HG03066 (cell line): Measurements from ENCODE around the gene TADA2A.
A peak's percentile ranks its signal among the peaks of the same experiment; 100 is the strongest.

ENCODE experiments used
- ATAC-seq: cut with Tn5 transposase; IDR thresholded peaks from one replicate; pipeline ENCODE4 v1.9.1; 2021; ENCODE audit warnings: low read depth; ENCODE audit not compliant: unreplicated experiment

TADA2A gene, protein sequence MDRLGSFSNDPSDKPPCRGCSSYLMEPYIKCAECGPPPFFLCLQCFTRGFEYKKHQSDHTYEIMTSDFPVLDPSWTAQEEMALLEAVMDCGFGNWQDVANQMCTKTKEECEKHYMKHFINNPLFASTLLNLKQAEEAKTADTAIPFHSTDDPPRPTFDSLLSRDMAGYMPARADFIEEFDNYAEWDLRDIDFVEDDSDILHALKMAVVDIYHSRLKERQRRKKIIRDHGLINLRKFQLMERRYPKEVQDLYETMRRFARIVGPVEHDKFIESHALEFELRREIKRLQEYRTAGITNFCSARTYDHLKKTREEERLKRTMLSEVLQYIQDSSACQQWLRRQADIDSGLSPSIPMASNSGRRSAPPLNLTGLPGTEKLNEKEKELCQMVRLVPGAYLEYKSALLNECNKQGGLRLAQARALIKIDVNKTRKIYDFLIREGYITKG

DNA sequence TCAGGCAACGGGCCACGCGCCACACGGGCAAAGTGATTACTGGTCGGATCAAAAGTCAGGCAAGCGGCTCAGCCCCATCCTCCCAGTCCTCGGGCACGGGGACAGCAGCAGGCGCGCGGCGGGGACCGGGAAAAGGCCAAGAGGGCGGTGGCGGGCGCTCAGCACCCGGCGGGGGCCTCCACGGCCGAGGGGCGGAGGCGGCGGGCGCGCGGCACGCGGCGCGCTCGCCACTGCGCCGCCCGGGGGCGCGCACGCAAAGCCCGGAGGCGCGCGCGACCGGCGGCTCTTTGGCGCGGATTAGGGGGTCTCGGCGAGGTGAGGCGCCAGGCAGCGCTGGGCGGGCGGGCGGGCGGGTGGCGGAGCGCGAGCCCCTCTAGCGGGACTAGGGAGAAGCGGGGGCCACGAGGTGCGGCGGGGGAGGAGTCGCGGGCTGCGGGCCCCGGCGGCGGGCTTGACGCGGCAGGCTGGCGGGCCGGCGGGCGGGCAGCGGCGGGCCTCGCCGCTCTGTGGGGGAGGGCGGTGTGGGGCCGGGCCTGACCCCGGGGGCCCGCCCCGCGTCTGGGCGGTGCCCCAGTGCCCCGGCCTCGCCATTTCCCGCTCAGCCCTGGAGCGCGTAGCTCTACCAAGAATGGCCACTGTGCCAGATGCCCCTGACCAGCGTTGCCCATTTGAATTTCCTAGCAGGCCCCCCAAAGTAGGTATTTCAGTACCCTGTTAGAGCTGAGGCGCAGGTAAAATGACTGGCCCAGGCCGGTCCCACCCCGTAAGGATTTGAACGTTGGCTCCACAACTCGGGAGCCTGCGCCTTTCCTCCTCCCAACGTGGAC is at the start of gene TADA2A, which contains the start of gene ACACA:
TADA2A (plus strand) TSS at position 252 of the 827 bp plus-strand sequence. CDS start 4,480 bp downstream, outside the sequence.
ACACA (minus strand) TSS at position 202 of the 827 bp plus-strand sequence. CDS start 537 bp downstream, outside the sequence.
- peak; percentile 78 for ATAC-seq

DNA sequence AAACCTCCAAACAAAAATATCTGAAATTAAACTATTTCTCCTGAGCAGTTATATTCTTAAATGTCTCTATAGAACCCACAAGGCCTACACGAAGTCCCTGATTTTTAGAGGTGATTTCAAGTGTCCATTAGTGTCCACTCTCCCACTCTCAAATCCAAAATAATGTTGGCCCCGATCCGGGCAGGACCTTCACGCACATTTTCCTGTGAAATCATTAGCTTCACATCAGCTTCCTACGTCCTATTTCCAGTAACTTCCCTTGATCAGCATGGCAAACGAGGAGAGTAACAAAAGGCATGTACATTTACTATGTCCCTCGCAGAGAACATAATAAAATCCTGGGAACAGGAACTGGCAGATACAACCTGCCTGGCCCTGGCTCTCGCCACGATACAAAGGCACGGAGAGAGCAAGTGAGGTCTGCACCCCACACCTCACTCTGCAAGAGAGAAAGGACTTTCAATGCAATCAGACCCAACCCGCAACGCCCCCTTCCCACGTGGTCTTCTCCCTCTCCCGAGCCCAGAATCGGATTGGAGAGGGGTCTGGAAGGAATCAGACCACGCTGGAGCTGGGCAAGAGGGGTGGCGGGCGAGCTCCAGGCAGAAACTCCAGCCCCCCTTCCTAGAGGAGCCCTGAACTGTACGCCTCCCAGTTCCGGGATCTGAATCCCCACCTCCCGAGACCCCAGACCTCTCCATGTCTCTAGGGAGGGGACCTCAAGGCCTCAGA is 48.4 kb upstream of the TADA2A start:
- no peak for ATAC-seq

DNA sequence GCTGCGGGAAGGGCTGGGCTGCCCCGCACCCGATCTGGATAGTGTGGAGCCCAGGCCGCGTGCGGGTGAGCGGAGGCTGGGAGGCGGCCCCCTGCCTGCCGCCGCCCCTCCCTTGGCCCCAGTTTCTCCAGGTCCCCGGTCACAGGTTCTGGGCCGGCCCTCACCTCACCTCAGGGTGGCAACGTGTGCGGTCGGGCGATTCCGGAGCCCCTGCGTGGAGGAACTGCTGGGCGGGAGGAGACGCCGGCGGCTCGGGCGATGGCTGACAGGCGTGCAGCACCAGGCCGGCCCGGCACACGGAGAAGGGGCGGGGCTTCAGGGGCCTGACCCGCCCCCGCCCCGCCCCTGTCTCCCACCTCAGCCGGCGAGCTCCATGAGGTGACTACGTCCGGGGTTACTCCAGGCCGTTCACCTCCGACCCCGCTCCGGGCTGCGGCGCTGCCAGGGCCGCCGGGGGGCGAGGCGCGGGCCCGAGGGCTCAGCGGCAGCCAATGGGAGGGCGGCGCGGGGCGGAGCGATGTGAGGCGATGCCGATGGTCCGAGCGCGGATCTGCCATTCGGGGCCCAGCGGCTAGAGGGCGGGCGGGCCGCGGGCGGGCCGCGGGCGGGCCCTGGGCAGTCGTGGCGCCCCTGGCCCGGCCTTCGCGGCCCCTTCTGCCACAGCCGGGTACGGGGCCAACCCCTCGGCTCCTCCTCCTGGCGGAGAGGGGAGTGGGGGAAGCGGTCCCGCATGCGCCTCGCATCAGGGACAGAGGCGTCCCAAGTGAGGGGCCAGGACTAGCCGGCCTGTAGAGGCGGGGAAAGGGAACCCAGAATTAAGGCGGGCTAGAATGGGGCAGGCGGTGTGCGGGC is 47.6 kb upstream of the TADA2A start:
- ATAC-seq = peak; percentile 79

DNA sequence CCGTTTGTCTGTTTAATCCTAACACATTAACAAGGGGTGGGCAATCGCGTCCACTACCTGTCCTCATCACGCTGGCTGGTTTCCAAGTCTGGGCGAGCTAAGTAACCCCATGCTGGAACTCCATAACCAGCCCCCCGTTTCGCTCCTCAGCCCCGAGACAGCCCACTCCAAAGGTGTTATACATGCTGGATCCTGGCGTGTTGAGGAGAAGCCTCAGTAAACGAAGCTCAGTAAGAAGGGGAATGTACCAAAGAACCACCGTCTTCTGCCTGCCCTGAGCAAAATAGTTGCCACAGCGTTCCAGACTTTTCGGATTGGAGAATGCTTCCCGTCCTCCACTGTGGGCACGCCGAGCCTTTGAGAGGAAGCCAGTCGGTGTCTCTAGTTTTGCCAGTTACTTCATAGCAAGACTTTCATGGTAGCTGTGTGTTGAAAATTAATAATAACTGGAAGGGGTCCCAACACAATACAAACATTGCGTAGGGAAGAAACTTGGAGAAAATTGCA is 47.0 kb upstream of the TADA2A start:
- ATAC-seq = no peak

DNA sequence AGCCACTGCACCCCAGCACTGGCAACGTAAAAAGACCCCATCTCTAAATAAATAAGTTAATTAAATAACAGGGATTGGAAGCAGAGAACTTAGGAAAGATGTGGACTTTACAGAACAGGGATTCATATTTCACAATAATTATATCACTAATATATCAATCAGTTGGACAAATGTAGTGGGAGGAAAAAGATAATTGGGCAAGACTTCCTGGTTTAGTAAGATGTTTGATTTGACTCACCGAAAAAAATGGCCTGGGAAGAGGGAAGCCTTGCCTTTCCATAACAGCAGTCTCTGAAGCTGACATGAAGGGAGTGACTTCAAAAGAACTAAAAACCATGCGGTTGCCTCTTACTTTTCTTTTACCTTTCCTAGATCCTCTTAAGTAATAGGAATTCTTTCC is 46.1 kb upstream of the TADA2A start:
- ATAC-seq = no peak

DNA sequence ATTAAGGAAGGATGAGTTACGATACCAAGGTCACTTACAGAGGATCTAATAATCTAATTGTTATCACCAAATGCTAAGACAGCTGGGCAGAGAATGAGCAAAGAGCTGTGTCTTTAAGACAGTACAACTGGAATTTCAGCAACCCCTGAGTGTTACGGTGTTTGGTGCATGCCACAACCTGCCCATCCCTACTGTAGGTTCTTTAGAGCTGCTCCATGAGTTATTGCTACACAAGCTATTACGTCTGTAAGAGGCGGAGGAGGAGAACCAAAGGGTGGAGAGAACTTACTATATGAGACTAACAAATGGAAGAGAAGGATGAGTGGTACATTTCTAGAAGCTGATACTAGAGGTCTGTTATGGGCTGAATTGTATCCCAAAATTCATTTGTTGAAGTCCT is 45.1 kb upstream of the TADA2A start:
- no peak for ATAC-seq

DNA sequence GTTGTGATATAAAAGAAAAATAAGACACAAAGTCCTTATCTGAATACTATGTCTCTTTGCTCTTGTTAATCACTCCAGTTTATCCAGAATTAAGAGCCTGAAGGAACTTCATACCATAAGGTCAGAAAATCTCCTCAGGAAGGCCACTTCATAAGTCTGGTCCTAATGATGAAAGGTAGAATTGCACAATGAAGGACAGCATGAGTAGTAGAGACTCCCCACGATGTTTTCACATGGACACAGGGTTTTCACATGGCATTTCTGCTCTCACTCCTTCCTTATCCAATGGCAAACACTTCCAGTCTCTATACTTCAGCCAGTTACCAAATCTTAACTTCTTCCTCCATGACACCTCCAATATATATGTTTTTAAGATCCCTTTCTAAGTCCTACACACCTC is 41.1 kb upstream of the TADA2A start:
- ATAC-seq = no peak

DNA sequence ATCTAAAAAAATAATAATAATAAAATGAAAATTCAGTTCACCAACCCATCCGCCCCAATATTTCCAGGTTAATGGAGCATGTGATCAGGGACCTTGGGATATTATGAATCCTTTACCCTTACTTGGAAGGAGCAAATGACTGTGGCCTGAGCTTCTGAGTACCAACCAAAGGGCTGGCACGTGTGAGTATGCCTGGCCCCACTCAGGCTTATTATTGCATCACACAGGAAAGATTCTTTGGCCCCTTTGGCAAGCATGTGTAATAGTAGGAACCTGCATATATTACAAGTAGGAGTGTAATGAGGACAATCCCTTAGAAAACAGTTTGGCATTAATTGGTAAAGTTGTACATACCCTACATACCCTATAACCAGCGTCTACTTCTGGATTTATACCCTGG is 38.1 kb upstream of the TADA2A start:
- no peak for ATAC-seq

DNA sequence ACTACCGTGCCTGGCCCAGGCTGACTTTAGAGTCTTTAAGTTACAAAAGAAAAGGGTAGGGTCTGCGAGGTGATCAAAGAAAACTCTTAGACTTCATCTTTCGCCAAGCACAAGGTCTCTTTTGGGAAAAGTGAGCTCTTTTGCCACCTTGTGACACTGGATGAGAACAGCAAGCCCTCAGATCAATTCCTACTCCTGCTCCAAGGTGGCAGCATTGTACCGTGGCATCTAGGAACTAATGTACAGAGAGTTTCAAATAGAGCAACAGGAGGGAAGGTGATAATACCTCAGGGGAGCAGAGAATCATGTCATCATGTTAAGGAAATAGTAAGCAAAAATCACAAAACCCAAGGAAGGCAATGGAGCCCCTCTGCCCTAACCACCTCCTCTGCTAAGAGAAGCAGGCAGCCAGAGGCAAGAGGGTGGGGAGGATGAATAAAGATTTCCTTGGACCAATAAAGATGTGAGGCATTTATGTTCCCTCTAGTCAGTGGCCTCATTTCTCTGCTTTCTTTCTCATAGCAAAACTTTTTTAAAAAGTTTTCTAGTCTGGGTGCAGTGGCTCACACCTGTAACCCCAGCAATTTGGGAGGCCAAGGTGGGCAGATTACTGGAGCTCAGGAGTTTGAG is 33.0 kb upstream of the TADA2A start:
- ATAC-seq = no peak

DNA sequence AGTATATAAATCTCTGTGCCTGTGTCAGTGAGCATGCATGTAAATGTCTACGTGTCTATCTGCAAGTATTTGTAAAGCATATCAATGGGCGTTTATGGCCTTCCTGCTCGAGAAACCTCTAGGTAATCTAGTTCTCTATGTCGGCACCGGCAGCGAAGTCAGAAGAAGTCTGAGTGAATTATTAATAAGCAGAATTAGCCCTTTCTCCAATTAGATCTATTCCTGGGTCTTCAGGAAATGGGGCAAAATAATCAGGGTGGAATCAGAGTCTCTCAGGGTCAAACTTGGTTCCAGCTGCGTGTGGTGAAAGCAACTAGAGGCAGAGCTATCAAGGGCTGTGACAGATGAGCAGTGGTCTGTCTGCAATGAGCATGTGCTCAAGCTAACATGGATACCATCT is 31.0 kb upstream of the TADA2A start, which contains the start of gene C17orf78:
C17orf78 (plus strand) TSS at position 280 of the 400 bp plus-strand sequence; CDS start at position 388, 108 bp downstream.
- no peak for ATAC-seq

DNA sequence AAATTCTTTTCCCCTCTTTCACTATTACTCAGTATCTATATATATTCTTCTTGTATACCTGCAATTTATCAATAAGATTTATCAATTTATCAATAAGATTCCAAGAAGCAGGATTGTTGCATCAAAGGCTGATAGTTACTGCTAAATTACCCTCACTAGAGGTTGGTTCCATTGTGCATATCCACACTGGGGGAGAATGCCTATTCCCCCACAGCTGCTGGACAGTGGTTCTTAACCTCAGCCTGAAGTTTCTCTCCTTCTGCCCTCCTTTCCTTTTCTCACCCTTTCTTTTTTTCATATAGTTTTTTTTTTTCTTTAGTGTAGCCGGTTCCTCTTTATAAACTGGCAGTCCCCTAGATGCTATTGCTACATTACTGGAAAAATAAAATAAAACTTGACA is 24.6 kb upstream of the TADA2A start:
- ATAC-seq = no peak

DNA sequence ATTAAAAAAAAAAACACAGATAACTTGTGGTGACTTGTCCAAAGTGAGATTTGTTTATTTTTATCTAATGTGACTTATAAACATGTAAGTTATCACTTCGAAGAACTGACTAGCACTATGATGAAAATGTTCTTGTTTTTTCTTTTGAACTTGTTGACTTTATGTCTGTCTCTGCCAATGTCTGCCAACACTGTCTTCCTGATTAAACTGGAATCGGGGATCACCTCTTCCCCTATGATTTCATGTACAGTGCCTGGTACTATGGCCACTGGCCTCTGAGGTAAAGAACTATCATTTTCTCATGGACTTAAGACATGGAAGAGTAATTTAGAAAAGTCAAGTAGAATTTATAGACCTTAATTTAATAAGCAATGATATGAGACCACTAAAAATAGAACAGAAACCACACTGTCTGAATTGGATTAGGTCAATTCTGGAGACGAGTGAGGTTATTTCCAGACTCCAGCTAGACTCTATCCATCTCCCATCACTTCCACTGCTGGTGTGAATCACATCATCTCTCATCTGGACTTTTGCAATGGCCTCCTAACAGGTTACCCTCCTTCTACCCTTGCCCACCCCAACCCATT is 22.0 kb upstream of the TADA2A start:
- no peak for ATAC-seq

DNA sequence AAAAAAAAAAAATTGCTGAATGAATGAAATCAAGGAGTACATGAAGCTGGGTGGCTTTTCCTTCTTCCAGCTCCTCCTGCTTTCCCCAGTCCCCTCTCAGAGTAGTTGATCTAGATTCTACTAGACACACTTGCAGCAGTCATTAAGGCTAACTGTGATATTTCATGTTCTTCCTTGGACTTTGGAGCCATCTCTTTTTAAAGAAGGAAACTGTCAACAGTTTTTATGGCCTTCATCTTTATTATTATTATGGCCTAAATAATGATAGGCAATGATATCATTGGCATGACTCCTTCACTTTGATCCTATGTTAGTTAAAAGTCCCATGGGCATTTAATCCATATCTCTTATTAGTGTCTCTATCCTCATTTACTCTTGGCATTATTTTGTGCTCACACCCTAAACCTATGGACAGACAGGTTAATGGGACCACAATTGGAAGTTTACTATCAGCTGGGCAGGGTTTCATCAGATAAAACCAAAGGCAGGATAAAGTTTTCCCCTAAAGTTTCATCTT is 21.2 kb upstream of the TADA2A start:
- ATAC-seq = no peak

DNA sequence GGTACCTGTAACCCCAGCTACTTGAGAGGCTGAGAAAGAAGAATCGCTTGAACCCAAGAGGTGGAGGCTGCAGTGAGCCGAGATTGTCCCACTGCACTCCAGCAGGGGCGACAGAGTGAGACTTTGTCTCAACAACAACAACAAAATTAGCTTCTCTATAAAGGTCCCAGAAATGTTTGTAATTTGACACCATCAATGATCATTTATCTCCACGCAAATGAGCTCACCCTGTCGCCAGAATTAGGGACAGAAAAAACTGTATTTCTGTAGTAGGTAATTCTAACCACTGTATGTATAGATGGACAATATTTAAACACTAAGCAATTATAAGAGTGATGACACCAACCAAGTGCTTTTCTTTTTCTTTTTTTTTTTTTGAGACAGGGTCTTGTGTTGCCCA is 20.2 kb upstream of the TADA2A start:
- no peak for ATAC-seq

DNA sequence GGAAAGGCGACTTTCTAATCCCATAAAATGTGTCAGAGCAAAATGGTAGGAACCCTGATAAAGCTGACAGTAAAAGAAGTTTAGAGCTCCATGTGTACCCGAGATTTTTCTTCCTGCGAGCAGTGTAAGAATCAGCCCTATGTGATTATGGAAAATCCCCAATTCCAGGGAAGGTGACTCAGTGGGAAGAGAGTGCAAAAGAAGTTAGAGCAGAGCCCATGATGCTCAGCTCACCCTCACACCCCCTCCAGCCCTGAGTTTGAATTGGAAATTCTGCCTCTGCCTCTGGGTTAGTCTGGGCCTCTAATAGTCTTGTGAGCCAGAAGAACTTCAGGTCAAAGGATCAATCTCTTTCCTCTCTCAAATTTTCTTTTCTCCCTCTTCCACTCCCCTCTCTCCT is 18.4 kb upstream of the TADA2A start:
- ATAC-seq = no peak

DNA sequence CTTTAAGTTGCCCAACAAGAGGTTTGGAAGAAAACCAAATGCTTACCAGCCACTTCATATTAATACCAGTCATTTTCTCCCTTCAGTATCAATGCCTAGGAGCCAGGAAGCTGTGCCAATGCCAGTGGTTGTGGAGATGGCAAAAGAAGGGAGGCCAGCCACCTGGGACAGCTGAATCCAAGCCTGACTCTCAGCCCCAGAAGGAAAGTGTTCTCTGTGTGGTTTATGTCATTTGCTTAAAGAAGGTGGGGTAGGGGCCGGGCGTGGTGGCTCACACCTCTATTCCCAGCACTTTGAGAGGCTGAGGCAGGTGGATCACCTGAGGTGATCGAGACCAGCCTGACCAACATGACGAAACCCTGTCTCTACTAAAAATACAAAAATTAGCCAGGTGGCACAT is 17.5 kb upstream of the TADA2A start:
- no peak for ATAC-seq

DNA sequence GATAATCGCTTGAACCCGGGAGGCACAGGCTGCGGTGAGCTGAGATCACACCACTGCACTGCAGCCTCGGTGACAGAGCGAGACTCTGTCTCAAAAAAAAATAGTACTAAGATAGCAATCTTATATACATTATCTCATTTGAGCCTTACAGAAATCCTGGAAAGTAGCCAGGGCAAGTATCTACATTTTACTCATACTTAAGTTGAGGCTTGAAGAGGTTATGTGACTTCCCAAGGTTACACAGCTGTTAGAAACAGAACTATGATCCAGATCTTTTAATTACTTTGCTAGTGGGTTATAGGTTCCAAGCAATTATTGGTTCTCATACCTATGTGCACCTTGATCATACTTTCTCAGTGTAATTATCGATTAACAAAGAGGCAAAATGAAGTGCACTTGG is 15.5 kb upstream of the TADA2A start:
- no peak for ATAC-seq

DNA sequence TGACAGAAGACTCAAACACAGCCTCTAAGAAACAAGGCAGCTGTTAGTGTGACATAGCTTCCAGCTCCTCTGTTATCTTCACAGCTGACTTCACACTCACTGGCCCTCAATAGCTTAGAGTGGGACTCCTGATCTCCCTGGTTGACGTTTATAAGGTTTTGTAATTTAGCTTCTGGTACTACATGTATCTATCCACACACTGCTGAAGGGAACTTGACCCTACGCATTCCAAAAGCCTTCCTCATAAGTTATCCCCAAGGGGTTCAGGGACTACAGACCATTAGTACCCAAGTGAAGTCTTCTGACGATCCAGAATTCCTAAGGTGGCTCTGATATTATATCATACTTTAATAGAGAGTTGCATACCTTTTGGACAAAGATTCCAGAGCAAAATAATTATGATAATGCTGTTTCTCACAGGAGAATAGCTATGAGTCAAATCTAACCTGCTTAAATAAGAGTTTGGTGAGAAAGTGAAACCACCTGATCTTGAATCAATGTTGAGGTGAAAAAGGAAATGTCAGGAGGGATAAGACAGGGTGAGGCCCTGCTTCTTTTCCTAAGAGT is 14.6 kb upstream of the TADA2A start:
- ATAC-seq = no peak
